ENCODE measurements around the gene CKAP2L. TPM values are rescaled to one million over a fixed set of nuclear protein-coding genes. Genes with fewer than 3 reads are reported as not detected.

CKAP2L gene
- total RNA-seq, 1 donor: 10.4 TPM

DNA sequence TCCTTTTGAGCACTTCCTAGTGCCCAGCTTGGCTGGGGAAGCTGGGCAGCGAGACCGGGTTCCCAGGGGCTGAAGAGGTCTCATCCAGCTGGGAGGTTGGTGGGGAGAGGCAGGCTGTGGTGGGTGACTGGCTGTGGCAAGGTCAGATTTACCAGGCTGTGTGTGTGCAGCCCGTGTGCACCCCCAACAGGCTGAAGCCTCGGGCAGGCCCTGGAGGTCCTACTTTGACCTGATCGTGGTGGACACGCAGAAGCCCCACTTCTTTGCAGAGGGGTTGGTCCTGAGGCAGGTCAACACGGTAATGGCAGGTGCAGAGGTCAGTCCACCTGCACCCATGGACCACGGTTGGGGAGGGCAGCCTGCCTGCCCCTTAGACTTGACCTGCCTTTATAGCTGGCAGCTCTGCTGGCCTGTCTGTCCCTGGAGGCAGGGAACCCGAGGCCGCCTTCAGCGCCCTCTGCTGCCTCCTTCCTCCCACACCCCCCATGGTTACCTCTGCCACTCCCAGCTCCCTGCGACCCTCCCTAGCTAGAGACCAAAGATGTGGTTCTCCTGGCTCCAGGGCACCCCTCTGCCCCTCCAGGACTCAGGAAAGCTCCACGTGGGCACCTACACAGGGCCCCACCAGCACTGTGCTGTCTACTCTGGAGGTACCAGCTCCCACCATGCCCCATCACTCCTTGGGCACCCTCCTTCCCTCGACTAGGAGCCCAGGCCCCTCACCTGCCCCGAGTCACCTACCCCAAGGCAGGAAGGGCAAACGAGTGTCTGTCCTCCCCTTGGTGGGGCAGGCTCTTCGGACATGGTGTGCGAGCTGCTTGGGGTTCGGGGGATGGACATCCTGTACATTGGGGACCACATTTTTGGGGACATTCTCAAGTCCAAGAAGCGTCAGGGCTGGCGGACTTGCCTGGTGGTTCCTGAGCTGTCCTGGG lies 39.6 kb downstream of the CKAP2L start:
- no peak for DNase-seq (ENCODE audit: low read depth)
- TF ChIP-seq, protein P1, sequence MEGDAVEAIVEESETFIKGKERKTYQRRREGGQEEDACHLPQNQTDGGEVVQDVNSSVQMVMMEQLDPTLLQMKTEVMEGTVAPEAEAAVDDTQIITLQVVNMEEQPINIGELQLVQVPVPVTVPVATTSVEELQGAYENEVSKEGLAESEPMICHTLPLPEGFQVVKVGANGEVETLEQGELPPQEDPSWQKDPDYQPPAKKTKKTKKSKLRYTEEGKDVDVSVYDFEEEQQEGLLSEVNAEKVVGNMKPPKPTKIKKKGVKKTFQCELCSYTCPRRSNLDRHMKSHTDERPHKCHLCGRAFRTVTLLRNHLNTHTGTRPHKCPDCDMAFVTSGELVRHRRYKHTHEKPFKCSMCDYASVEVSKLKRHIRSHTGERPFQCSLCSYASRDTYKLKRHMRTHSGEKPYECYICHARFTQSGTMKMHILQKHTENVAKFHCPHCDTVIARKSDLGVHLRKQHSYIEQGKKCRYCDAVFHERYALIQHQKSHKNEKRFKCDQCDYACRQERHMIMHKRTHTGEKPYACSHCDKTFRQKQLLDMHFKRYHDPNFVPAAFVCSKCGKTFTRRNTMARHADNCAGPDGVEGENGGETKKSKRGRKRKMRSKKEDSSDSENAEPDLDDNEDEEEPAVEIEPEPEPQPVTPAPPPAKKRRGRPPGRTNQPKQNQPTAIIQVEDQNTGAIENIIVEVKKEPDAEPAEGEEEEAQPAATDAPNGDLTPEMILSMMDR (IDR thresholded peaks at IDR 0.05; ENCODE audit: insufficient read depth, low read depth, low read length): peak; percentile 25
- H3K4me3 ChIP-seq (ENCODE audit: low read depth, low read length): no peak overlapping the region

DNA sequence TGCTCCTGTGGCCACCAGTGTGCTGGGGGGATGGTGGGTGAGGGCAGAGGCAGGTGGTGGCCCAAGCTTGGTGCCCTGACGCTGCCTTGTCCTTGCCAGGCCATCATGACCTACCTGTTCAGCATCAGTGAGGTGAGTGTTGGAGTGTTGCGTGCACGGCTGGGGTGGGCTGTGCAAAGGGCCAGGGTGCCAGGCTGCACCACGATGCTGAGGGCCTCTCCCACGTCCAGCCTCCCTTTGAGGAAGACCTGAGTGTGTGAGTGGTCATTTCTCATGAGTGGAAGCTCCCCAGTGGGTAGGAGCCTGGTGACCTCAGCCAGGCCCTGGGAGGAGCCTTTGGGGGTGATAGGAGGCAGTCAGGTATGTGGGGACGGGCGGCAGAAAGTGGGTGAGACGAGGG lies 40.4 kb downstream of the CKAP2L start:
- TF ChIP-seq, protein P1 (IDR thresholded peaks at IDR 0.05; ENCODE audit: insufficient read depth, low read depth, low read length): no peak
- no peak for DNase-seq (ENCODE audit: low read depth)
- H3K4me3 ChIP-seq (ENCODE audit: low read depth, low read length): no peak overlapping the region

DNA sequence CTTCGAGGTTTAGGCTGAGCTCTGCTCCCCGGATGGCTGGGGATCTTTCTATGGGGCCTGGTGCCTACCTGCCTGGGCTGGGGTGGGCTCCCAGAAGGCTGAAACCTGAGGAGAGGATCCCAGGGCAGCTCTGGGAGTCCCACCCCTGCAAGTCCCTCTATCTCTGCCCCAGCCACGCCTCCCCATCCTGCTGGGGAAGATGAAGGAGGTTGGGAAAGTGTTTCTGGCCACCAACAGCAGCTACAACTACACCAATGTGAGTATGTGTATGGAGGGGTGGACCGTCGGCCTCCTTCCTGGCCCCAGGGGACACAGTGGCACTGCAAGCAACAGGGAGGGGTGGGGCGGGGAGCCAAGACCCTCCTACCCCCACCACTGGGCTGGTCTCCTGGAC lies 40.9 kb downstream of the CKAP2L start:
- TF ChIP-seq, protein P1 (IDR thresholded peaks at IDR 0.05; ENCODE audit: insufficient read depth, low read depth, low read length): no peak
- DNase-seq (ENCODE audit: low read depth): no peak
- no peak overlapping the region for H3K4me3 ChIP-seq (ENCODE audit: low read depth, low read length)

DNA sequence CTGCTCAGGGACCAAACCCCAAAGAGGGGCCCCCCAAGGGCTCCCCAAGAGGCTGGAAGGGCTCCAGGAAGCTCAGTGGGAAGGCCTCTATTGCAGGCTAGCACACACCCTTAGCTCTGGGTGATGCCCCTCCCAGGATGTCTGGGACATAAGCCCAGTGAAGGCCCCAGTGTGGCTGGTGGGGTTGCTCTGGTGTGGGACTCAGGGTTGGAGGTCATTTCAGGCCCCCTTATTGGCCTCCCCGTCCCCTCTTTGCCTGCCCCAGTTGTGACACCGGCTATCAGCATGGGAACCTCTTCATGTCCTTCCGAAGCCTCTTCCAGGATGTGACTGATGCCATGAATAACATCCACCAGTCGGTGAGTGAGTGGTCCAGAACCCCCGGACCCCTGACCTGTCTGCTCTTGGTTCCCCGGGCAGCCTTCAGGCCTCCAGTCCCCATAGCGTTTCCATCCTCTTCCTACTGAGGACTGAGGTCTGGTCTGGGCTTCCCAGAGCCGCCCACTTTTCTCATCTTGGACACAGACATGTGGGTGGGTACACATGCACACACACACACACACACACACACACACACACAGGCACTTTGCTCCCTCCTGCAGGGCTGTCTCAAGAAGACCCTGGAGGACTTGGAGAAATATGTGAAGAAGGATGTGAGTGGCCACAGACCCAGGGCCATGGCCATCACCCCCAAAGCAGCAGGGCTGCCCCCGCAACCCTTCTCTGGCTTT lies 41.4 kb downstream of the CKAP2L start:
- TF ChIP-seq, protein P1 (IDR thresholded peaks at IDR 0.05; ENCODE audit: insufficient read depth, low read depth, low read length): no peak
- H3K4me3 ChIP-seq (ENCODE audit: low read depth, low read length): no peak overlapping the region
- DNase-seq (ENCODE audit: low read depth): no peak

DNA sequence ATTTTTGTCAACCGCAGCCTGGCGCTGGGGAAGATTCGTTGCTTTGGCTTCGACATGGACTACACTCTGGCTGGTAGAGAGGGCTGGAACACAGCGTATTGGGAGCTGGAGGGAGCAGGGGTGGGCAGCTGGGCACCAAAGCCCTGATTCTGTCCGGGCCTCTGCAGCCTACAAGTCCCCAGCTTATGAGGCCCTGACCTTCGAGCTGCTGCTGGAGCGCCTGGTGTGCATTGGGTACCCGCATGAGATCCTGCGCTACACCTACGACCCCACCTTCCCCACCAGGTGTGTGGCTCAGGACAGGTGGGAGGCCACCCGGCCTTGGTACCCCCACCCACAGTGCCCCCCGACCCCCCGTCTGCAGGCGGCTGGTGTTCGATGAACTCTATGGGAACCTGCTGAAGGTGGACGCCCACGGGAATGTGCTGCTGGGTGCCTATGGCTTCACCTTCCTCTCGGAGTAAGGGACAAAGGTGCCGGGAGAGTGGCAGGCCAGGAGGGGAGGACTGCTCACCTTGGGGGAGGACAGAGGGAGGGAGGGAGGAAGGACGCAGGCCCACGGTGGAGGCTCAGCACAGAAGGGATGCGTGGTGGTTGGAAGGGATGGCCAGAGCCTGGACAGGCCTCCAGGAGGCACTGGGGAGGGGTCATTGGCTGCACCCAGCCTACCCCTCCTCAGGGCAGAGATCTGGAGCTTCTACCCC lies 42.4 kb downstream of the CKAP2L start:
- DNase-seq (ENCODE audit: low read depth): no peak
- TF ChIP-seq, protein P1 (IDR thresholded peaks at IDR 0.05; ENCODE audit: insufficient read depth, low read depth, low read length): no peak
- H3K4me3 ChIP-seq (ENCODE audit: low read depth, low read length): no peak overlapping the region

DNA sequence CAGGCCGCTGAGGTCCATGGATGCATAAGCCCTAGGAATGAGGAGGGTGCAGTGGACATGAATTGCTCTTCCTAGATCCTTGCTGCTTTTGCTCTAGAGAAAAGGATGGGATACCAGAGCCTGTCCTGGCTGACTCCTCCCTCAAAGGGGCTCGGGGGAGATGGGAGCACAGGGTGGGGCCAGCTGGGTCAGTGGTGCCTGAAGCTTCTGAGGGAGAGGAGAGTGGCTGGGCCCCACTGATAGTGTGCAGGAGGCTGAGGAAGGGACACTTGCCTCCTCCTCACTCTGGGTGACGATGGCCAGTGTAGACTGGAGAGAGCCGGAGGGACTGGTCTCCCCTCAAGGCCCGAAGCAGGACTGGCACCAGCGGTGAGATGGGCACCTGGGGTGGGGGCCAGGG lies 43.6 kb downstream of the CKAP2L start, which contains the start of gene NT5DC4:
Gene NT5DC4, plus strand, starts transcription at position 236 of the 400 bp plus-strand sequence. Its CDS starts 60 bp downstream, at position 296.
- TF ChIP-seq, protein P1 (IDR thresholded peaks at IDR 0.05; ENCODE audit: insufficient read depth, low read depth, low read length): no peak
- no peak within 1 kb of the TSS for H3K4me3 ChIP-seq (ENCODE audit: low read depth, low read length)
- DNase-seq (ENCODE audit: low read depth): no peak

Data from fibroblast of villous mesenchyme (primary cell).